LNCAP (cell line): Measurements from ENCODE around the gene PKP2.

Experiments
- CTCF ChIP-seq: fragments of 450-650 bp; IDR thresholded peaks from 2 replicates; pipeline ENCODE4 v1.5.1; 2017; ENCODE audit warnings: mild to moderate bottlenecking

PKP2 gene

GRCh38 chr12:32881702-32882101, 14.9 kb downstream of the PKP2 start:
- TF ChIP-seq CTCF: no peak

GRCh38 chr12:32881107-32881506, 15.5 kb downstream of the PKP2 start:
- no peak for TF ChIP-seq CTCF

- TF ChIP-seq CTCF: no peak
Measured at GRCh38 chr12:32877601-32878459, 18.7 kb downstream of the PKP2 start.

- no peak for TF ChIP-seq CTCF
Measured at GRCh38 chr12:32876004-32876403, 20.6 kb downstream of the PKP2 start.

- TF ChIP-seq CTCF: no peak
Measured at GRCh38 chr12:32874975-32875374, 21.6 kb downstream of the PKP2 start.

GRCh38 chr12:32874078-32874477, 22.5 kb downstream of the PKP2 start:
- no peak for TF ChIP-seq CTCF

GRCh38 chr12:32870716-32871115, 25.9 kb downstream of the PKP2 start:
- no peak for TF ChIP-seq CTCF
